ENCODE results near the gene HGS. TPM values are rescaled to one million over a fixed set of nuclear protein-coding genes. Genes with fewer than 3 reads are reported as not detected.
A peak's percentile ranks its signal among the peaks of the same experiment; 100 is the strongest.

Gene HGS
- total RNA-seq, 2 donors from 2014 or later: 60.7 to 66.9 TPM

DNA sequence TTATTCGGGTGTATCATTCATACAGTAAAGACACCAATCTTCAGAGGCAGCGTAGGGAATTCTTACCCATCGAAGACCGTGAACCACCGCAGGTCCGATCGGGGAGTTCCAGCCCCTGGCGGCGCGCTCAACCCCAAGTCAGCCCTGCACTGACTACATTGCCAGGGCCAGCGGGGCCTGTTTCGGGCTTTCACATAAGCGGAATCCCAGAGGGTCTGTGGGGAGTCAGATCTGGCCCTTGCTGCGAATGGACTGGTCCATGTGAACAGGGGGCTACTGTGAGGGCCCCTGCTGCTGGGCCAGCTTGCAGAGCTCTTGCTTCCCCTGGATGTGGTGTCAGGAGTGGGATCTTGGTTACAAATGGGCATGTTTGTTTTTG, 35.1 kb upstream of the HGS start:
- intact Hi-C loops (cut with DNase I): no loop called here
- ATAC-seq: no peak
- H3K4me1 ChIP-seq: no peaks in the 10 kb centered on the region
- WGBS, 2 donors: 65% methylated on average over 14 of the region's 14 CpGs; no CpG with 5 or more reads in 1 of the 2 donors
- H3K27me3 ChIP-seq: peaks cover 0 to 10% of the 10 kb centered on the region in 2 donors
- no peak for TF ChIP-seq POLR2A (IDR thresholded peaks at IDR 0.05)
- TF ChIP-seq, protein P1, sequence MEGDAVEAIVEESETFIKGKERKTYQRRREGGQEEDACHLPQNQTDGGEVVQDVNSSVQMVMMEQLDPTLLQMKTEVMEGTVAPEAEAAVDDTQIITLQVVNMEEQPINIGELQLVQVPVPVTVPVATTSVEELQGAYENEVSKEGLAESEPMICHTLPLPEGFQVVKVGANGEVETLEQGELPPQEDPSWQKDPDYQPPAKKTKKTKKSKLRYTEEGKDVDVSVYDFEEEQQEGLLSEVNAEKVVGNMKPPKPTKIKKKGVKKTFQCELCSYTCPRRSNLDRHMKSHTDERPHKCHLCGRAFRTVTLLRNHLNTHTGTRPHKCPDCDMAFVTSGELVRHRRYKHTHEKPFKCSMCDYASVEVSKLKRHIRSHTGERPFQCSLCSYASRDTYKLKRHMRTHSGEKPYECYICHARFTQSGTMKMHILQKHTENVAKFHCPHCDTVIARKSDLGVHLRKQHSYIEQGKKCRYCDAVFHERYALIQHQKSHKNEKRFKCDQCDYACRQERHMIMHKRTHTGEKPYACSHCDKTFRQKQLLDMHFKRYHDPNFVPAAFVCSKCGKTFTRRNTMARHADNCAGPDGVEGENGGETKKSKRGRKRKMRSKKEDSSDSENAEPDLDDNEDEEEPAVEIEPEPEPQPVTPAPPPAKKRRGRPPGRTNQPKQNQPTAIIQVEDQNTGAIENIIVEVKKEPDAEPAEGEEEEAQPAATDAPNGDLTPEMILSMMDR (IDR thresholded peaks at IDR 0.05): no peak
- DNase-seq: no peak
- no peaks in the 10 kb centered on the region for H3K36me3 ChIP-seq (replicated peaks in 1 of 2; ENCODE audit: insufficient read depth in 1 of 2, low read depth in 2 of 2)
- no peaks in the 10 kb centered on the region for H3K9me3 ChIP-seq
- no peak overlapping the region for H3K27ac ChIP-seq
- no peak overlapping the region for H3K4me3 ChIP-seq

DNA sequence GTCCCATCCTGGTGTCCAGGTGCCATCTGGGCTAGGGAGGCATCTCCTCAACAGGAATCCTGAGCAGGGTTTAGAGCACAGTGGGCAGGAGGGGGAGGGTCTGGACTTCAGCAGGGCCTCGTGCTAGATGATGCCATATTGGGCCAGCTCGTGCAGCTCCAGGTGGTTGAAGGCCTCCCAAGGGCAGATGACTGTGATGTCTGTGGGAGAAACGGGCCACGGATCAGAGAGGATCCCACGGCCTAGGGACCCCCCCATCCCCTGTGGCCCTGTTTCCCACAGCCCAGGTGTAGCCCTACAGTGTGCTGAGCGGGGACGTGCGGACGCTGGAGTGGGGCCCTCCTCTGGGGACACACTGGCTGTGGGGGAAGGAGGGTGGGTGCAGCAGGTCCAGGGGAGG, 32.9 kb upstream of the HGS start:
- ATAC-seq (no peak), DNase-seq (no peak)
- WGBS, 2 donors: 69 to 81% methylated on average over 7 to 9 of the region's 9 CpGs
- H3K9me3 ChIP-seq: no peaks in the 10 kb centered on the region
- no peak overlapping the region for H3K4me3 ChIP-seq
- H3K27ac ChIP-seq: no peak overlapping the region
- TF ChIP-seq POLR2A (IDR thresholded peaks at IDR 0.05): no peak
- TF ChIP-seq, protein P1 (IDR thresholded peaks at IDR 0.05): no peak
- H3K27me3 ChIP-seq: peaks cover 0 to 10% of the 10 kb centered on the region in 2 donors
- H3K4me1 ChIP-seq: no peaks in the 10 kb centered on the region
- H3K36me3 ChIP-seq (replicated peaks in 1 of 2; ENCODE audit: insufficient read depth in 1 of 2, low read depth in 2 of 2): no peaks in the 10 kb centered on the region
- intact Hi-C loops (cut with DNase I): no loop called here

DNA sequence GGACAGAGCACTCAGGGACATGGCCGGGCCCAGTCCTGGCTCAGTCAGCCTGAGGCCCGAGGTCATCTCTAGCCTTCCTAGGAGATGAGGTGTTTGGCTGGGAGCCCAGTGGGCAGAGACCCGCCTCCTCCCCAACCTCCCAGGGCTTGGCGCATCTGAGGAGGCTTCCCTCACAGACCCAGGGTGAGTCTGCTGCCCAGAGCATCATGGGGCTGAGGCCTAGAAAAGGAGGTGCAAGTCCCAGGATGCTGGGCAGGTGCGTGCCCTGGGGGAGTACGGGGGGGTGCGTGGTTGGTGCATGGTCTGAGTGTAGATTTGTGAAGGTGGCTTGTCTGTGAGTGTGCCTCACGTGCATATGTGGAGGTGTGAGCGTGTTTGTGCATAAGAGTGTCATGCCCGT, 32.1 kb upstream of the HGS start:
- WGBS, 2 donors: 80 to 82% methylated on average over 6 to 9 of the region's 10 CpGs
- ATAC-seq: peak; percentile 65
- intact Hi-C loops (cut with DNase I): no loop called here
- Histone ChIP-seq H3K27ac (no peak overlapping the region), H3K36me3 (replicated peaks in 1 of 2; ENCODE audit: insufficient read depth in 1 of 2, low read depth in 2 of 2) (no peaks in the 10 kb centered on the region), H3K27me3 (peaks cover 0 to 10% of the 10 kb centered on the region in 2 donors), H3K4me1 (no peaks in the 10 kb centered on the region), H3K4me3 (no peak overlapping the region), H3K9me3 (no peaks in the 10 kb centered on the region)
- TF ChIP-seq POLR2A (IDR thresholded peaks at IDR 0.05): no peak
- TF ChIP-seq, protein P1 (IDR thresholded peaks at IDR 0.05): no peak
- peak in 3 of 4 donors; percentile 38 to 68 (median 46) for DNase-seq

DNA sequence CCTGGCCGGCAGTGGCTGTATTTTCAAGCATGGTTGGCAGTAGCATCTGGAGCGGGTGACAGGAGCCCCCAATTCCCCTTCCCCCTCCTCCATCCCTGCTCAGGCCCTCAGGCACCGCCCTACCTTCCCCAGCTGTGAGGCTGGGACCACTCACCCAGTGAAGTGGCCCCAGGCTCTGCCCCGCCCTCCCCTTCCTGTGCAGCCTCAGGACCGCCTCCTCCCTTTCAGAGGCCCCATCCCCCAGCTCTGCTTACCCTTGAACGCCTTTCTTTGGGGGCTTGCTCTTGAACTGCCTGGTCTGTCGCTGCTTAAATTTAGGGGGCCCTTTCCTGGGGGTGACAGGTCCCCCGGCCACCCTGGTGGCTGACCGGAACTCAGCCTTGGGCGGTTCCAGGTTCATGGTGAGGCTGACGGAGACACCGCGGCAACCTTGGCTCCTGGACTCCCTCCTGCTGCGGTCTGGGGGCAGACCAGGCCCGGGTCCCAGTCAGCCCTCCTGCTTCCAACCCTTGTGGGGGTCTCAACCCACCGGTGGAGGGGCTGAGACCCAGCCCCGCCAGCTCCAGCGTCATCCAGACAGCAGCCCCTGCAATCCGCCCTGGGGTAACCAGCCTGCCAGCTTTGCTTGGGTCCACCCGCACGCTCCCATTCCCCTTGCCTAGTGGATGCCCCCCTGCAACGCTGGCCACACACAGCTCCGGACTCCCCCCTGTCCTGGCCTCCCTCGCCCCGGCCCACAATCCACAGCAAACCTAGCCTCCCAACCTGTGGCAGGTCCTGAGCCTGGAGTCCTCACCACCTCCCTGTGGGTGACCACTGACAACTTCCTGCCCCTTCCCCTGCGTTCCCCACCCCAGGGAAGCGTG, 30.7 kb upstream of the HGS start:
- no peak overlapping the region for H3K4me3 ChIP-seq
- intact Hi-C loops (cut with DNase I): no loop called here
- TF ChIP-seq, protein P1 (IDR thresholded peaks at IDR 0.05): no peak
- no peak for TF ChIP-seq POLR2A (IDR thresholded peaks at IDR 0.05)
- no peaks in the 10 kb centered on the region for H3K9me3 ChIP-seq
- H3K4me1 ChIP-seq: no peaks in the 10 kb centered on the region
- DNase-seq: no peak
- H3K27ac ChIP-seq: no peak overlapping the region
- WGBS, 2 donors: 44 to 62% methylated on average over 13 to 22 of the region's 27 CpGs
- peaks cover 0 to 10% of the 10 kb centered on the region in 2 donors for H3K27me3 ChIP-seq
- H3K36me3 ChIP-seq (replicated peaks in 1 of 2; ENCODE audit: insufficient read depth in 1 of 2, low read depth in 2 of 2): no peaks in the 10 kb centered on the region
- ATAC-seq: no peak

Data from body of pancreas (tissue), 4 donors.